ENCODE data around the gene PHLPP2. TPM values are rescaled to one million over a fixed set of nuclear protein-coding genes. Genes with fewer than 3 reads are reported as not detected.
A peak's percentile ranks its signal among the peaks of the same experiment; 100 is the strongest.
"Not testable (repeated sequence)": the region's sequence is repeated elsewhere in the genome, so short reads cannot be mapped to it uniquely, and the experiment has no call there.

Gene PHLPP2
- total RNA-seq, 1 experiment from 2014 or later = 14.8 TPM

DNA sequence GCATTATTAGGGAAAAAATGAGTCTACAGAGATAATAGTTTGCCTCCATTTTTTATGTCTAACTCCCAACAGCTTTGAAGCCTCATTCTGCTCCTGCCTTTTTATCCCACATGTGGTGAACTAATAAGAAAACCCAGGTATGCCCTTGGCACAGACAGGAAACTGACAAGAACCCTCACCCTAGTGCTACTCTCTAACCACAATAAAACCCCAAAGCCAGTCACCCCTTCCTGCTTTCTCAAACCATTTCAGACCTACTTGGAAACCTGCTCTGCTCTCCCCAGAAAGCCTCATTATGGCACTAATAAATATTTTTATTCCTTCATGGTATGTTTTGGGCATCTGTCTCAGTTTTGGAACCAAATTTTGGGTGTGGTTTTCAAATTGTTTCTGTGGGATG is 102.4 kb downstream of the PHLPP2 start:
- H3K9me2 ChIP-seq (replicated peaks; ENCODE audit: insufficient read depth, low read length) = no peaks in the 10 kb centered on the region
- no peak overlapping the region for H3K4me2 ChIP-seq (ENCODE audit: low read depth, low read length, poor library complexity, severe bottlenecking)
- H3K4me1 ChIP-seq (ENCODE audit: low read length) = peaks cover 6% of the 10 kb centered on the region
- H3K9ac ChIP-seq (ENCODE audit: low read length) = no peak overlapping the region
- no peaks in the 10 kb centered on the region for H4K20me1 ChIP-seq (ENCODE audit: insufficient read depth, low read depth, low read length)
- no peak for DNase-seq
- H3K27ac ChIP-seq (ENCODE audit: low read length) = no peak overlapping the region
- no peak overlapping the region for H2AFZ ChIP-seq (ENCODE audit: low read length)
- no peaks in the 10 kb centered on the region for H3K27me3 ChIP-seq (ENCODE audit: low read length)
- no peaks in the 10 kb centered on the region for H3K79me2 ChIP-seq (ENCODE audit: low read length)
- no peaks in the 10 kb centered on the region for H3K9me3 ChIP-seq (ENCODE audit: low read length)
- H3K4me3 ChIP-seq (ENCODE audit: low read length) = no peak overlapping the region
- H3K36me3 ChIP-seq (ENCODE audit: insufficient read depth, low read length) = no peaks in the 10 kb centered on the region

GRCh38 chr16:71618429-71618828 is 106.1 kb downstream of the PHLPP2 start:
- Histone ChIP-seq H3K9ac (ENCODE audit: low read length) (no peak overlapping the region), H2AFZ (ENCODE audit: low read length) (no peak overlapping the region), H3K79me2 (ENCODE audit: low read length) (no peaks in the 10 kb centered on the region), H4K20me1 (ENCODE audit: insufficient read depth, low read depth, low read length) (no peaks in the 10 kb centered on the region), H3K27me3 (ENCODE audit: low read length) (no peaks in the 10 kb centered on the region), H3K4me2 (ENCODE audit: low read depth, low read length, poor library complexity, severe bottlenecking) (no peak overlapping the region), H3K9me3 (ENCODE audit: low read length) (no peaks in the 10 kb centered on the region), H3K9me2 (replicated peaks; ENCODE audit: insufficient read depth, low read length) (no peaks in the 10 kb centered on the region), H3K27ac (ENCODE audit: low read length) (no peak overlapping the region), H3K36me3 (ENCODE audit: insufficient read depth, low read length) (no peaks in the 10 kb centered on the region), H3K4me1 (ENCODE audit: low read length) (no peaks in the 10 kb centered on the region), H3K4me3 (ENCODE audit: low read length) (no peak overlapping the region)
- DNase-seq = no peak

DNA sequence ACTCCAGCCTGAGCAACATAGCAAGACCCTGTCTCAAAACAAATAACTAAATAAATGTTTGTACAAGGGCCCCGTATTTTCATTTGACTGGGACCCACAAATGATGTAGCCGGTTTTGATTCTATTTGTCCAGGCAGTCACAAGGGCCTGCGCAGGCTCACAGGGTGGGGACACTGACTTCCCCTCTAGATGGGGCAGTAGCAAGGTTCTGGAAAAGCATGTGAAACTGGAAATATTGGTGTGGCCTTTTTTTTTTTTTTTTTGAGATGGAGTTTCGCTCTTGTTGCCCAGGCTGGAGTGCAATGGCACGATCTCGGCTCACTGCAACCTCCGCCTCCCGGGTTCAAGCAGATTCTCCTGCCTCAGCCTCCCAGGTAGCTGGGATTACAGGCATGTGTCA is 109.5 kb downstream of the PHLPP2 start:
- not testable (repeated sequence) for H3K9me2 ChIP-seq (replicated peaks; ENCODE audit: insufficient read depth, low read length); H3K9me3 ChIP-seq (ENCODE audit: low read length); H3K36me3 ChIP-seq (ENCODE audit: insufficient read depth, low read length); H3K4me2 ChIP-seq (ENCODE audit: low read depth, low read length, poor library complexity, severe bottlenecking); H3K27ac ChIP-seq (ENCODE audit: low read length); H4K20me1 ChIP-seq (ENCODE audit: insufficient read depth, low read depth, low read length); H3K4me3 ChIP-seq (ENCODE audit: low read length); H3K27me3 ChIP-seq (ENCODE audit: low read length); H3K4me1 ChIP-seq (ENCODE audit: low read length); H2AFZ ChIP-seq (ENCODE audit: low read length); DNase-seq; H3K9ac ChIP-seq (ENCODE audit: low read length); H3K79me2 ChIP-seq (ENCODE audit: low read length)

GRCh38 chr16:71610936-71611871 is 113.3 kb downstream of the PHLPP2 start:
- no peaks in the 10 kb centered on the region for H3K27me3 ChIP-seq (ENCODE audit: low read length)
- DNase-seq = peak; percentile 94
- no peaks in the 10 kb centered on the region for H3K36me3 ChIP-seq (ENCODE audit: insufficient read depth, low read length)
- no peaks in the 10 kb centered on the region for H3K9me3 ChIP-seq (ENCODE audit: low read length)
- peak overlapping the region; percentile 75; the same call in 1 of the 2 replicates for H2AFZ ChIP-seq (ENCODE audit: low read length)
- no peak overlapping the region; the same call in 1 of the 2 replicates for H3K9ac ChIP-seq (ENCODE audit: low read length)
- peak overlapping the region; percentile 58 for H3K4me2 ChIP-seq (ENCODE audit: low read depth, low read length, poor library complexity, severe bottlenecking)
- no peaks in the 10 kb centered on the region for H3K79me2 ChIP-seq (ENCODE audit: low read length)
- H3K27ac ChIP-seq (ENCODE audit: low read length) = no peak overlapping the region
- H3K4me1 ChIP-seq (ENCODE audit: low read length) = peaks cover 8% of the 10 kb centered on the region; the same call in 1 of the 2 replicates
- H4K20me1 ChIP-seq (ENCODE audit: insufficient read depth, low read depth, low read length) = no peaks in the 10 kb centered on the region
- no peak overlapping the region for H3K4me3 ChIP-seq (ENCODE audit: low read length)
- H3K9me2 ChIP-seq (replicated peaks; ENCODE audit: insufficient read depth, low read length) = no peaks in the 10 kb centered on the region

- Histone ChIP-seq H3K4me3 (ENCODE audit: low read length) (no peak overlapping the region), H3K4me1 (ENCODE audit: low read length) (peaks cover 8% of the 10 kb centered on the region; the same call in 1 of the 2 replicates), H3K36me3 (ENCODE audit: insufficient read depth, low read length) (no peaks in the 10 kb centered on the region), H2AFZ (ENCODE audit: low read length) (no peak overlapping the region; the same call in 1 of the 2 replicates), H3K79me2 (ENCODE audit: low read length) (no peaks in the 10 kb centered on the region), H3K9me2 (replicated peaks; ENCODE audit: insufficient read depth, low read length) (no peaks in the 10 kb centered on the region), H3K4me2 (ENCODE audit: low read depth, low read length, poor library complexity, severe bottlenecking) (peak overlapping the region; percentile 58), H3K27me3 (ENCODE audit: low read length) (no peaks in the 10 kb centered on the region), H3K27ac (ENCODE audit: low read length) (no peak overlapping the region), H3K9me3 (ENCODE audit: low read length) (no peaks in the 10 kb centered on the region), H3K9ac (ENCODE audit: low read length) (no peak overlapping the region), H4K20me1 (ENCODE audit: insufficient read depth, low read depth, low read length) (no peaks in the 10 kb centered on the region)
- DNase-seq = no peak
Observed at GRCh38 chr16:71610447-71610846, 114.1 kb downstream of the PHLPP2 start.

DNA sequence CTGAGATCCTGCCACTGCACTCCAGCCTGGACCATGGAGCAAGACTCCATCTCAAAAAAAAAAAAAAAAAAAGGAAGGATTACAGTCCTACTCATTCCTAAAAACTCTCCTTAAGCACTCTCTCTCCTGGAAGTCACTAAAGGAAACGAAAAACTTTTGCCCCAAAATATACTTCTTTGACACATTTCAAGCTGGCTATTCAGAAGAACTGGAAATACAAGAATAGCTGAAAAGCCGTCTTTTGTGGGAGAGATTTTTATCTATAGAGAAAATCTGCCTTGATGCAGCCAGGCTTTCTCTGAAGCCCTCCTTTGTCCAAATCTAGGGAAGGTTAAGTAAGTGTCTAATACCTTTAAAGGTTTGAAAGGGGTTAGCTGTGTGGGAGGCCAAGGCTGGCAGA is 115.4 kb downstream of the PHLPP2 start:
- H3K9me2 ChIP-seq (replicated peaks; ENCODE audit: insufficient read depth, low read length) = no peaks in the 10 kb centered on the region
- peaks cover 8% of the 10 kb centered on the region; the same call in 1 of the 2 replicates for H3K4me1 ChIP-seq (ENCODE audit: low read length)
- H3K4me3 ChIP-seq (ENCODE audit: low read length) = no peak overlapping the region
- DNase-seq = no peak
- H3K36me3 ChIP-seq (ENCODE audit: insufficient read depth, low read length) = no peaks in the 10 kb centered on the region
- no peak overlapping the region for H2AFZ ChIP-seq (ENCODE audit: low read length)
- no peak overlapping the region for H3K27ac ChIP-seq (ENCODE audit: low read length)
- no peak overlapping the region for H3K4me2 ChIP-seq (ENCODE audit: low read depth, low read length, poor library complexity, severe bottlenecking)
- H3K9ac ChIP-seq (ENCODE audit: low read length) = no peak overlapping the region
- H3K27me3 ChIP-seq (ENCODE audit: low read length) = no peaks in the 10 kb centered on the region
- H3K9me3 ChIP-seq (ENCODE audit: low read length) = no peaks in the 10 kb centered on the region
- no peaks in the 10 kb centered on the region for H4K20me1 ChIP-seq (ENCODE audit: insufficient read depth, low read depth, low read length)
- no peaks in the 10 kb centered on the region for H3K79me2 ChIP-seq (ENCODE audit: low read length)

DNA sequence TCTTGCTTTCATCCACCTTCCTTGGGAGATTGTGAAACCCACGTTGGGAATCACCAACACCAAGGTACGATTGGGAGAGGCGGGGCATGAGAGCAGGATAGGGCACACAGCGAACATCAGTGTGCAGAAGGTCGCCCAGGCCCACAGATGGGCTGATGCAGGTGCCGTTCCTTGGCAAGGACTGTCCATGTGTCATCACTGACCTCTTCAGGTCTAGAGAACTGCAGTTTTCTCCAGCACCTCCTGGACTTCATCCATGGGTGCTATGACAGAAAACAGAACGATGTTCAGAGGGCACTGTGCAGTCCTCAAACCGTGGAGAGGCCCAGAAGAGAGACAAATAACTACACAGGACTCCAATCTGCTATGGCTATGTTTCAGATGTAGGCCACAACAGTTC is 123.7 kb downstream of the PHLPP2 start:
- Histone ChIP-seq H3K27ac (ENCODE audit: low read length) (no peak overlapping the region), H4K20me1 (ENCODE audit: insufficient read depth, low read depth, low read length) (no peaks in the 10 kb centered on the region), H3K9ac (ENCODE audit: low read length) (no peak overlapping the region), H3K36me3 (ENCODE audit: insufficient read depth, low read length) (no peaks in the 10 kb centered on the region), H3K9me3 (ENCODE audit: low read length) (no peaks in the 10 kb centered on the region), H3K9me2 (replicated peaks; ENCODE audit: insufficient read depth, low read length) (no peaks in the 10 kb centered on the region), H3K79me2 (ENCODE audit: low read length) (no peaks in the 10 kb centered on the region), H3K4me2 (ENCODE audit: low read depth, low read length, poor library complexity, severe bottlenecking) (no peak overlapping the region), H3K4me3 (ENCODE audit: low read length) (no peak overlapping the region), H3K4me1 (ENCODE audit: low read length) (no peaks in the 10 kb centered on the region), H2AFZ (ENCODE audit: low read length) (no peak overlapping the region), H3K27me3 (ENCODE audit: low read length) (no peaks in the 10 kb centered on the region)
- DNase-seq = no peak

DNA sequence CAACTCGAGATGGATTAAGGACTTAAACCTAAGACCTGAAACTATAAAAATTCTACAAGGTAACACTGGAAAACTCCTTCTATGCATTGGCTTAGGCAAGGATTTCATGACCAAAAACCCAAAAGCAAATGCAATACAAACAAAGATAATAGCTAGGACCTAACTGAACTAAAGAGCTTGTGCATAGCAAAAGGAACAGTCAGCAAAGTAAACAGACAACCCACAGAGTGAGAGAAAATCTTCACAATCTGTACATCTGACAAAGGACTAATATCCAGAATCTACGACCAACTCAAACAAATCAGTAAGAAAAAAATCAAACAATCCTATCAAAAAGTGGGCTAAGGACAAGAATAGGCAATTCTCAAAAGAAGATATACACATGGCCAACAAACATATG is 126.1 kb downstream of the PHLPP2 start:
- not testable (repeated sequence) for H3K36me3 ChIP-seq (ENCODE audit: insufficient read depth, low read length); H3K4me2 ChIP-seq (ENCODE audit: low read depth, low read length, poor library complexity, severe bottlenecking); H3K4me3 ChIP-seq (ENCODE audit: low read length); H3K4me1 ChIP-seq (ENCODE audit: low read length); H4K20me1 ChIP-seq (ENCODE audit: insufficient read depth, low read depth, low read length); H3K9ac ChIP-seq (ENCODE audit: low read length); H3K27ac ChIP-seq (ENCODE audit: low read length); H3K27me3 ChIP-seq (ENCODE audit: low read length); H2AFZ ChIP-seq (ENCODE audit: low read length); H3K9me3 ChIP-seq (ENCODE audit: low read length); H3K79me2 ChIP-seq (ENCODE audit: low read length); H3K9me2 ChIP-seq (replicated peaks; ENCODE audit: insufficient read depth, low read length); DNase-seq
